Activated naive CD8-positive, alpha-beta T cell treated with anti-CD3 and anti-CD28 coated beads for 36 hours (primary cell): ENCODE data around the gene DCAF12L2. TPM values are rescaled to one million over a fixed set of nuclear protein-coding genes. Genes with fewer than 3 reads are reported as not detected.
A peak's percentile ranks its signal among the peaks of the same experiment; 100 is the strongest.
"Not testable (repeated sequence)": the region's sequence is repeated elsewhere in the genome, so short reads cannot be mapped to it uniquely, and the experiment has no call there.

ENCODE experiments used
- DNase-seq: peaks from one replicate; pipeline ENCODE4 v3.0.0; 2021
- H3K27ac Mint-ChIP-seq: one replicate; pipeline ENCODE4 v1.8.0; 2022; ENCODE audit warnings: mild to moderate bottlenecking, moderate library complexity, mixed read lengths
- H3K27me3 Mint-ChIP-seq: one replicate; pipeline ENCODE4 v1.8.0; 2022; ENCODE audit warnings: mild to moderate bottlenecking, mixed read lengths
- H3K36me3 Mint-ChIP-seq: one replicate; pipeline ENCODE4 v1.8.0; 2021; ENCODE audit warnings: mild to moderate bottlenecking, mixed read lengths
- H3K4me1 Mint-ChIP-seq: one replicate; pipeline ENCODE4 v1.8.0; 2021; ENCODE audit warnings: mixed read lengths
- H3K4me3 Mint-ChIP-seq: one replicate; pipeline ENCODE4 v1.8.0; 2022; ENCODE audit warnings: mild to moderate bottlenecking, moderate library complexity, mixed read lengths
- H3K9me3 Mint-ChIP-seq: one replicate; pipeline ENCODE4 v1.8.0; 2022; ENCODE audit warnings: mixed read lengths
- total RNA-seq, 2 experiments: library from RNA; stranded (reverse); gene quantifications; one replicate each; pipeline ENCODE4 v1.2.3, GENCODE V29; 2021

DCAF12L2 gene
- not detected for total RNA-seq

- peak; percentile 5 for DNase-seq
- Mint-ChIP-seq H3K27ac (no peak within 1 kb of the TSS), H3K36me3 (no peaks in the 10 kb centered on the region), H3K9me3 (no peaks in the 10 kb centered on the region), H3K4me1 (peaks cover 1% of the 10 kb centered on the region), H3K4me3 (peak within 1 kb of the TSS; percentile 45), H3K27me3 (peaks cover 33% of the 10 kb centered on the region)
These were observed at the start of gene DCAF12L2 for GRCh38 chrX:126165721-126166461. Gene DCAF12L2 (minus strand): TSS chrX:126166289. CDS start chrX:126165924, 365 bp downstream.

GRCh38 chrX:126190888-126191287, 24.8 kb upstream of the DCAF12L2 start:
- not testable (repeated sequence) for H3K4me3 Mint-ChIP-seq, H3K27me3 Mint-ChIP-seq, H3K27ac Mint-ChIP-seq, H3K36me3 Mint-ChIP-seq, DNase-seq, H3K4me1 Mint-ChIP-seq, H3K9me3 Mint-ChIP-seq

GRCh38 chrX:126177133-126177840, 11.2 kb upstream of the DCAF12L2 start:
- no peaks in the 10 kb centered on the region for H3K27me3 Mint-ChIP-seq
- no peaks in the 10 kb centered on the region for H3K9me3 Mint-ChIP-seq
- no peak overlapping the region for H3K27ac Mint-ChIP-seq
- H3K4me3 Mint-ChIP-seq, result no peak overlapping the region
- no peak for DNase-seq
- no peaks in the 10 kb centered on the region for H3K4me1 Mint-ChIP-seq
- H3K36me3 Mint-ChIP-seq, result no peaks in the 10 kb centered on the region

DNA sequence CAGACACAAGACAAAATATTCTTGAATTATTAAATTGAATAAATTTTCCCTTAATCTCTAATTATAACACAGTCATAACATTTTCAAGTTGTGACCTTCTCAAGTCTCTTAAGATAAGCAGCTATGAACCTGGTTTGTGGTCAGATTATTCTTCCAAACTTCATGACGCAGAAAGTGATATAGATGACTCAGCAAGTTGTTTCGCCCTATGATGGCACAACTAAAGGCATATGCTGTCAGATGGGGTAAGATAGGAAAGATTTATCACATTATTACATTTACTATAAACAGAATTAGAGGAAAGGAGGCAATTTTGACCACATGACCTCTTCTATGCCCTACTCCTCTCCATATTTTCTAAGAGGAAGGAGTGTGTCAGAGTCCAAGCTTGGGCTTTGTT, 4.6 kb upstream of the DCAF12L2 start:
- DNase-seq, result no peak
- no peak overlapping the region for H3K27ac Mint-ChIP-seq
- H3K4me3 Mint-ChIP-seq, result no peak overlapping the region
- peaks cover 1% of the 10 kb centered on the region for H3K4me1 Mint-ChIP-seq
- no peaks in the 10 kb centered on the region for H3K36me3 Mint-ChIP-seq
- peaks cover 17% of the 10 kb centered on the region for H3K27me3 Mint-ChIP-seq
- H3K9me3 Mint-ChIP-seq, result no peaks in the 10 kb centered on the region

GRCh38 chrX:126167560-126167959, 1.5 kb upstream of the DCAF12L2 start:
- Mint-ChIP-seq H3K4me3 (no peak overlapping the region), H3K27ac (no peak overlapping the region), H3K9me3 (no peaks in the 10 kb centered on the region), H3K27me3 (peaks cover 33% of the 10 kb centered on the region), H3K36me3 (no peaks in the 10 kb centered on the region), H3K4me1 (peaks cover 1% of the 10 kb centered on the region)
- no peak for DNase-seq

- H3K27me3 Mint-ChIP-seq, result peaks cover 33% of the 10 kb centered on the region
- DNase-seq, result no peak
- H3K36me3 Mint-ChIP-seq, result no peaks in the 10 kb centered on the region
- no peaks in the 10 kb centered on the region for H3K9me3 Mint-ChIP-seq
- no peak overlapping the region for H3K4me3 Mint-ChIP-seq
- H3K4me1 Mint-ChIP-seq, result peaks cover 1% of the 10 kb centered on the region
- no peak overlapping the region for H3K27ac Mint-ChIP-seq
These were observed 728 bp downstream of the DCAF12L2 start for GRCh38 chrX:126165401-126165720.

GRCh38 chrX:126164689-126165400, 1.2 kb downstream of the DCAF12L2 start:
- Mint-ChIP-seq H3K4me3 (no peak overlapping the region), H3K4me1 (peaks cover 1% of the 10 kb centered on the region), H3K27ac (no peak overlapping the region), H3K27me3 (peaks cover 33% of the 10 kb centered on the region), H3K36me3 (no peaks in the 10 kb centered on the region), H3K9me3 (no peaks in the 10 kb centered on the region)
- no peak for DNase-seq

DNA sequence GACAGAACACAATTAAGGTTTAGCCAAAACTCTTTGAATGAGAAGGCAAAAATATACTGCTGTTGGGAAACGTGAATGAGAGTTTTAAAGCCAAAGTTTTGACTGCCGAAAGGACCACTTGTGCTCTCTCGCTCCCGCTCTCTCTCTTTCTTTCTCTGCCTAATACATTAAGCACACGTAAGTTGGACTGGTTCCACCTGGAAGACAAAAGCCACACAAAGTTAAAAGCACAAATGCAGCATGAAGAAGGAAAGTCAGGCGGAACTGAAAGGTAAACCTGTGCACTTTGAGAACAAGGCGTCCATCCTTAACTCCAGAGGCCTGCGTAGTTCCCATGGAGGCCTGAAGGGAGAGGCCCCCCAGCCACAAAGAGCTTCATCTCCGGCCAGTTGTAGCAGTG, 1.9 kb downstream of the DCAF12L2 start:
- Mint-ChIP-seq H3K9me3 (no peaks in the 10 kb centered on the region), H3K27ac (no peak overlapping the region), H3K4me1 (peaks cover 1% of the 10 kb centered on the region), H3K4me3 (no peak overlapping the region), H3K27me3 (peaks cover 33% of the 10 kb centered on the region), H3K36me3 (no peaks in the 10 kb centered on the region)
- DNase-seq, result no peak

DNA sequence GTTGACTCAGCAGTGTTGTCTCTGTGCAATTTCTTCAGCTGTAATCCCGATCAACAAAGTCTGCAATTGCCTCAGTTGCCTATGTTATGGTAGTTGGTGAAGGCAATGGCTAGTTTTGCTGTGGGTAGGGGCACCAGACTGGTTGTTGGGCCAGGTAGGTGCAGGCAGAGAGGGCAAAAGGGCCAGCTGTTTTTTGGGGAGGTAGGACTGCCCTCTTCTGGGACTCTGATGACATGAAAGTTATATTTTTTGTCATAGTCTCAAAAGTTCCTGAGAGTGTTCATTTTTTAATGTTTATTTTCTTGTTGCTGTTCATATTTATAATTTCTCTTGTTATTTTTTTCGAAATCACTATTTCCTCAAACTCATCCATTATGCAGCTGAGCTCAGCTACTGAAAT, 25.1 kb downstream of the DCAF12L2 start:
- Mint-ChIP-seq H3K36me3 (no peaks in the 10 kb centered on the region), H3K4me3 (no peak overlapping the region), H3K27ac (no peak overlapping the region), H3K27me3 (no peaks in the 10 kb centered on the region), H3K9me3 (no peaks in the 10 kb centered on the region), H3K4me1 (no peaks in the 10 kb centered on the region)
- no peak for DNase-seq

DNA sequence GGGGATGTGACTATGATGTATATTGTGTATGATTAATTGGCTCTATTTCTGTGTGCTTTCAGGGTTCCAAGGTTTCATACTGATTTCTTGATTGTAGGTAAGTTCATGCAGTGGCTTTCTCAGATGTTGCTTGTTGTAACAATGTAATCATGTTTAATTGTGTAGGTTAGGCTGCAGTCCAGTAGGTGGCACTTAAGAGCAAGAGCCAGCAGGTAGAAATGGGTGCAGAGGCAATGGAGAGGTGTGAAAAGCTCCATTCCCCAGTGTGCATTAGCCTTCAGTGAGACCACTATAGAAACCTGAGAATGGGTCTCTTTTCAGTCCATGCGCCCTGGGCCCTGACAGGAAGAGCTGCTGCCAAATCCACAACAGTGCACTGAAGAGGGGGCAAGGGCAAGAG, 28.2 kb downstream of the DCAF12L2 start:
- Mint-ChIP-seq H3K36me3 (no peaks in the 10 kb centered on the region), H3K9me3 (peaks cover 1% of the 10 kb centered on the region), H3K4me3 (no peak overlapping the region), H3K27ac (no peak overlapping the region), H3K27me3 (no peaks in the 10 kb centered on the region), H3K4me1 (no peaks in the 10 kb centered on the region)
- DNase-seq, result no peak

- H3K27me3 Mint-ChIP-seq, result no peaks in the 10 kb centered on the region
- H3K9me3 Mint-ChIP-seq, result no peaks in the 10 kb centered on the region
- no peak overlapping the region for H3K4me3 Mint-ChIP-seq
- no peaks in the 10 kb centered on the region for H3K36me3 Mint-ChIP-seq
- no peak for DNase-seq
- H3K4me1 Mint-ChIP-seq, result no peaks in the 10 kb centered on the region
- no peak overlapping the region for H3K27ac Mint-ChIP-seq
These were observed 41.4 kb downstream of the DCAF12L2 start for GRCh38 chrX:126124721-126125120.
